NCI-H345 (cell line): Measurements from ENCODE around the gene LSAMP.
"Not testable (repeated sequence)": the region's sequence is repeated elsewhere in the genome, so short reads cannot be mapped to it uniquely, and the experiment has no call there.

Experiments
- DNase-seq: peaks from one replicate; lab custom pipeline; 2025; lab: John Stamatoyannopoulos, UW

The LSAMP gene

DNA sequence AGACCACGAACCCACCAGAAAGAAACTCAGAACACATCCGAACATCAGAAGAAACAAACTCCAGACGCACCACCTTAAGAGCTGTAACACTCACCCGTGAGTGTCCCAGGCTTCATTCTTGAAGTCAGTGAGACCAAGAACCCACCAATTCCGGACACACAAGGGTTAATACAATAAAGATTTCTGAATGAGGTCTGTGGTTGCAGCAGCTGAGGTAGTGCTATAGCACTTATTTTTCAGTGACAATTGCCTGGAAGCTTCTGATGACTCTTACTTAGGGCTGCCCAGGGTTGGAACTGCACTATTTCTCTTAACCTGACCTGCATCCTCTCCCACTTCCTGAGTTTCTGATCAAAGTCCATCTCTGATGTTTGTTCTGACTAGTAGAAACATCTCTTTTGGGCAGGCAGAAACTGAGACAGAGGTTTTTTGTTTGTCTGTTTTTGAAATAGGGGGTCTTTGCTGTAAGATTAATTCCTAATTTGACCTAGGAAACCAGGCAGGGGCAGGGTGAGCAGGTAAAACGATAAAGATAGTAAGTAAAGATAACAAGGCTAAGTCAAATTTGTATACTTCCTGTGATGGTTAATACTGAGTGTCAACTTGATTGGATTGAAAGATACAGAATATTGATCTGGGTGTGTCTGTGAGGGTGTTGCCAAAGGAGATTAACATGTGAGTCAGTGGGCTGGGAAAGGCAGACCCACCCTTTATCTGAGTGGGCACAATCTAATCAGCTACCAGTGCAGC, 652.9 kb downstream of the LSAMP start:
- no peak for DNase-seq

DNA sequence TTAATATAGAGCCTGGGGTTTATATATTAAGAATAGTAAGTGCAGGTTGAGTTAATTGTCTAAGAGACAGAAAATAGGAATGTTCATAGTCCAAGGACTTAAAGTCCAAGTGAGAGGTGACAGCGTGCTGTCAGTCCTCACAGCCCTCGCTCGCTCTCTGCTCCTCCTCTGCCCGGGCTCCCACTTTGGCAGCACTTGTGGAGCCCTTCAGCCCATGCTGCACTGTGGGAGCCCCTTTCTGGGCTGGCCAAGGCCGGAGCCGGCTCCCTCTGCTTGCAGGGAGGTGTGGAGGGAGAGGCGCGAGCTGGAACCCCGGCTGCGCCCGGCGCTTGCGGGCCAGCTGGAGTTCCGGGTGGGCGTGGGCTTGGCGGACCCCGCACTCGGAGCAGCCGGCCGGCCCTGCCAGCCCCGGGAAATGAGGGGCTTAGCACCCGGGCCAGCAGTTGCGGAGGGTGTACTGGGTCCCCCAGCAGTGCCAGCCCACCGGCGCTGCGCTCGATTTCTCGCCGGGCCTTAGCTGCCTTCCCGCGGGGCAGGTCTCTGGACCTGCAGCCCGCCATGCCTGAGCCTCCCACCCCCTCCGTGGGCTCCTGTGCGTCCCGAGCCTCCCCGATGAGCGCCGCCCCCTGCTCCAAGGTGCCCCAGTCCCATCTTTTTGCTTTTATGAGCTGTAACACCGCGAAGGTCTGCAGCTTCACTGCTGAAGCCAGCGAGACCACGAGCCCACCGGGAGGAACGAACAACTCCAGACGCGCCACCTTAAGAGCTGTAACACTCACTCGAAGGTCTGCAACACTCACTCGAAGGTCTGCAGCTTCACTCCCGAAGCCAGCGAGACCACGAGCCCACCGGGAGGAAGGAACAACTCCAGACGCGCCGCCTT, 653.8 kb downstream of the LSAMP start:
- not testable (repeated sequence) for DNase-seq

GRCh38 chr3:115790759-115791158, 654.5 kb downstream of the LSAMP start:
- DNase-seq: no peak

GRCh38 chr3:115789481-115789880, 655.8 kb downstream of the LSAMP start:
- DNase-seq: no peak

DNA sequence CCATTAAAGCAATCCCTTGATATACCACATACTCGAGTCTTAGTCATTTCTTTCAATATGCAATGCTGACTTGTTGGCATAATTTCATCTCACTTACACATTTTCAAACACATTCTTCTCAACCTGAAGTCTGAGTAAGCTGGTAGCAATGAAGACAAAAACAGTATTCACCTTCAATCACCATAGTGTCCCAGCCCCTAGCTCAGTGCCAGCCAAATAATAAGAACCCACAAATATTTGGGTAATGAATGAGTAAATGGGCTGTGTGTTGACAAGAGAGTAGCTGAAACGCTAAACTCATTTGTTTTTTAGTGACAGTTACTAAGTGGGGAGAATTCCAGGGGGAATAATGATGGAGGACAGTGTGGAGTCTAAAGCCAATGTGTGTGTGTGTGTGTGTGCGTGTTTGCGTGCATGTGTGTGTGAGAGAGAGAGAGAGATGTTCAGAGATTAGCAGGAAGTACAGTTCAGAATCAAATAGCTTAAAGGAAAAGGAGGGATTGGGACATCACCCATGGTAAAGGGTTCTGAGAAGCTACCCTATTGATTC, 656.3 kb downstream of the LSAMP start:
- DNase-seq: no peak

DNA sequence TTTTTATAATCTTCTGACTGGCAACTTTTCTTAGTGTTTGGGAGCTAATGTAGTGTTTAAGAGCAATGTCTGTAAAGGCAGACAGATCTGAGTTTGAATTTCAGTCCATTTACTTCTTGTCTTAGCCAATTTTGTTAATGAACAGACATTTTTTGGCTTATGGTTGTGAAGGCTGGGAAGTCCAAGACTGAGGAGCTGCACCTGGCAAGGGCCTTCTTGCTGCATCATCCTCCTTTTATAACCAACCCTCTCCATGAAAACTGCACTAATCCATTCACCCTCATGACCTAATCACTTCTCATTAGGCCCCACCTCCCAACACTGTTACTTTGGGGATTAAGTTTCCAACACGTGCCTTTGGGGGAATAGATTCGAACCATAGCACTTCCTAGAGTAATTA, 657.5 kb downstream of the LSAMP start:
- no peak for DNase-seq

GRCh38 chr3:115785782-115786181, 659.5 kb downstream of the LSAMP start:
- DNase-seq: no peak

GRCh38 chr3:115784739-115785536, 660.3 kb downstream of the LSAMP start:
- peak; percentile 6 for DNase-seq

DNA sequence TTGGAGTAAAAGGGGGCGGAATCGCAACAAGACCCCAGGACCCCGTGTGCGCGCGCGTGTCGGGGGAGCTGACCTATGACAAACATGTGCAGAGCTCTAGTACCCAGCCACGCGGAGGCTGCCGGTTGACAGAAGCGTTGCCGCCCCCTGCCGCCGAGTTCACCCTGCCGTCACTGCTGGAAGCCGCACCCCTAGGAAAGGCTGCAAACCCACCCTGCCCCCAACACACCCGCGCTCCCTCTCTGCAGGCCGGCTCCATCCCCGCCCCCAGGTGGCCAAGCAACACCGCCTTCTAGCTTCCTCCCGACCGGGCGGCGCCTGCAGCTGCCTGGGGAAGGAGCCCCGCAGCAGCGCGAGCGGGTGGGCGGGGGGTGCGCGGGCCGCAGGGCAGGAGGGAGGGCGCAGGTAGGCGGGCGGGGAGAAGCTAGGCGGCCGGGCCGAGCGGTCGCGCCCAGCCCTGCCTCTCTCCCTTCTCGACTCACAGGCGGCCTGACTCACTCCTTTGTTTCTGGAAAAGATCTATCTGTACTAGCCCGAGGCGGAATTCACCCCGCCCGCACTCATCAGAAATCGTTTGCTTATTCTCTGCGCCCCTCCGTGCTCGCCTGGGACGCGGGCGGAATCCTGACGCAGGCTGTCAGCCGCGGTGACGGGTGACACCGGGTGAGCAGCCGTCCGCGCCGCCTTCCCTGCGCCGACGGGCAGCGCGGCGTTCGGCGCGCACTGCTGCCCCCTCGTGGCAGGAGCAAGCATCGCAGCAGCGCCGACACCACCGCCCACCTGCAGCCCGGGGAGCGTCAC, 661.1 kb downstream of the LSAMP start:
- DNase-seq: peak; percentile 79

DNA sequence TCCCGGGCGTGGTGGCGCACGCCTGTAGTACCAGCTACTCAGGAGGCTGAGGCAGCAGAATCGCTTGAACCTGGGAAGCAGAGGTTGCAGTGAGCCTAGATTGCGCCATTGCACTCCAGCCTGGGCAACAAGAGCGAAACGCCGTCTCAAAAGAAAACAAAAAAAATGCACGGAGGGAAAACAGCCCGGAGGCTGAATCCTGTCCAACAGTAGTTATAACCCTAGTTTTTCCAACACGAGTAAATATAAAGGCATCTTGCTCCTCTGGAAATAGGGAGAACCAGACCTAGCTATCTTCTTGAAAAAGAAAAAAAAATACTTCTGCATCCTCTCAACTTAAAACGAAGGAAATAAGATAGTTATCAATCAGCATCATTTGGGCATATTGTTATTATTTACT, 661.9 kb downstream of the LSAMP start:
- not testable (repeated sequence) for DNase-seq

GRCh38 chr3:115779011-115779410, 666.3 kb downstream of the LSAMP start:
- no peak for DNase-seq

- DNase-seq: no peak
These were observed 672.3 kb downstream of the LSAMP start for GRCh38 chr3:115772951-115773350.

- no peak for DNase-seq
These were observed 676.6 kb downstream of the LSAMP start for GRCh38 chr3:115768661-115769060.

GRCh38 chr3:115766587-115767482, 678.5 kb downstream of the LSAMP start:
- no peak for DNase-seq

DNA sequence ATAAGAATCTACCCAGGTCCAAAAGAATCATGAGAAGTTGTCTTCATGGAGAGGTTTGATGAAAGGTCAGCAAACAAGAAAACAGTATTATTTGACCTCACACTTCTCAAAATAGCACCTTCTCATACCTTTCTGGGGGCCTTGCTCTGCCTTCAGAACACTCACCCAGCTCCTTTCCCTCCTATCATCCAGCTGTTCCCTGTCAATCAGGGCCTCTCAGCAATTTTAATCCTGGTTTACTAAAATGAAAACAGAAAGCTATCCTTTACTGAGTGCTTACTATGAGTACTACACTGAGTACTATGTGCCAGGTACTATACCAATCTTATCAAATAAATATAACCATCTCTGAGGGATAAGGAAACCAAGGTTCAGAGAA, 683.4 kb downstream of the LSAMP start:
- no peak for DNase-seq

DNA sequence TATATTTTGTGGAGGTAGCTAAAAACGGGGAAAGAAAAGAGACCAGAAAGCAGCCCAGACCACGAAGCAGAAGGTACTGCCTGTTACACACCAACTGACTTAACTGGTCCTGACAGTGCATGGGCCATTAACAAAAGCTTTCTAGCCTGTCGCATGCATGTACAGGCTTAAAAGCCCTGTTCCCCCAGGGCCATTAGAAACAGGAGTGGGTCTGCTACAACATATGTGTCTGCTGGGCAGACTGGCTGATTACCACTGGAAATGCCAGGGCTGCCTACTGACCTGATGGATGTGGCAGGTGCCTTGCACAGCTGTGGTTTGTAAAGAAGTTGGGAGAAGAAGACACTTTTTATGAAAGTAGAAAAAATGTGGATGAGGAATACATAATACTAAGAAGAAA, 684.6 kb downstream of the LSAMP start:
- no peak for DNase-seq

- DNase-seq: peak; percentile 70
These were observed 687.1 kb downstream of the LSAMP start for GRCh38 chr3:115758076-115758763.

DNA sequence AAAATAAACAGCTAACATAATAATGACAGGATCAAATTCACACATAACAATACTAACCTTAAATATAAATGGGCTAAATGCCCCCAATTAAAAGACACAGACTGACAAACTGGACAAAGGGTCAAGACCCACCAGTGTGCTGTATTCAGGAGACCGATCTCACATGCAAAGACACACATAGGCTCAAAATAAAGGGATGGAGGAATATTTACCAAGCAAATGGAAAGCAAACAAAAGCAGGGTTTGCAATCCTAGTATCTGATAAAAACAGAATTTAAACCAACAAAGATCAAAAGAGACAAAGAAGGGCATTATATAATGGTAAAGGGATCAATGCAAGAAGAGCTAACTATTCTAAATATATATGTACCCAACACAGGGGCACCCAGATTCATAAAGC, 692.3 kb downstream of the LSAMP start:
- DNase-seq: not testable (repeated sequence)
